HG03095 (cell line): ENCODE measurements around the gene UBE2E2.
"Not testable (repeated sequence)": the region's sequence is repeated elsewhere in the genome, so short reads cannot be mapped to it uniquely, and the experiment has no call there.

ENCODE experiments used
- ATAC-seq: cut with Tn5 transposase; IDR thresholded peaks from one replicate; pipeline ENCODE4 v1.9.1; 2021; ENCODE audit warnings: moderate library complexity; ENCODE audit not compliant: unreplicated experiment

The UBE2E2 gene

DNA sequence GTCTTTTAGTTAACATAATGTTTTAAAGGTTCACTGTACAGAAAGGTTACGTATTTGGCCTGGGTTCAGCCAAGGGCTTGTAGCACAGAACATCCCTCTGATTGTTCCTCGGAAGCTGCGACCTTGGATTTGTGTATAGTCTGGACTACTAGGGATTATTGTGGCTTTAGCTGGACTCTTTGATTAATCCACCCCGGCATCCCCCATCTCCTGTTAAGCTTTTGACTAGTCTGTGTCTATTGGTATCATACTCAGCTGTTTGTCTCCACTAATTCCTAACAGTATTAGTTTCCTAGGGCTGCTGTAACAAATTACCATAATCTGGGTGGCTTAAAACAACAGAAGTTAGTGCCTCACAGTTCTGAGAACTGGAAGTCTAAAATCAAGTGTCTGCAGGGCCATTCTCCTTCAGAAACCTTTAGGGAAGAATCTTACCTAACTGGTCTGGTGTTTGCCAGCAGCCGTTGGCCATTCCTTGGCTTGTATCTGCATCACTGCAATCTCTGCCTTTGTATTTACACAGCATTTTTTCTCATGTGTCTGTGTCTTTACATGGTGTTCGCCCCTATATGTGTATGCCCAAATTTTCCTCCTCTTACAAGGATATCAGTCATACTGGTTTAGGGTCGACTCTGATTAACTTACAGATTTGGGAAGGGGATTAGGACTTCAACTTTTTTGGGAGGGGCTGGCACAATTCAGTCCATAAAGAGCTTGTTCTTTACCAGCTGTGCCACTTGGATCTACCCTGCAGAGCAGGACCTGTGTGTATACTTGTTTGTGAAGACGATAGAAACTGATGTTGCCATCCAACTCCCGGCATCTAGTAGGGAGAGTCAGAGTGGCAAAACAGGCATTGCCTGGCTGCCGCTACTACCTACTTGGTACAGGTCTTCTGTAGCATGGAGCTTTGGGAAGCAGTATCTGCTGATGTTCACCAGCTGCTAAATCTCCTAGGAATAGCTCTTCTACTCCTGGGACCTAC, 117.8 kb downstream of the UBE2E2 start:
- ATAC-seq, result no peak

DNA sequence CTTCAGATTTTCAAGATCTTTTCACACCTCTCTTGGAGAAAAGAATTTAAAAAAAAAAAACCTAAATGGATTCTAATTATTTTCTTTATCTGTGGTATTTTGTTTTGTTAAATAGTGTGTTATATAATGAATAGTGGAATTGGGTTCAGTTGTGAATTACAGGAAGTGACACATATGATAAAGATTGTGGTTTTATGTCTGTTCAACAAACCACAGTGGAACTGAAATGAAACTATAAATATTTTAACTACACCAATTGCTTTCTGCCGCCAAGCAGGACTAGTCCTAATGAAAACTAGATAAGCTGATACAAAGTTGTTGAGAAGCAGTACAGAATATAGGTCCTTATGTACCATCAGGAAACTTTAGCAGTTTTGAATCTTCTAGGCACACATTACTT, 121.6 kb downstream of the UBE2E2 start:
- ATAC-seq, result peak; percentile 70

GRCh38 chr3:23325466-23326065, 122.4 kb downstream of the UBE2E2 start:
- ATAC-seq, result peak; percentile 57

DNA sequence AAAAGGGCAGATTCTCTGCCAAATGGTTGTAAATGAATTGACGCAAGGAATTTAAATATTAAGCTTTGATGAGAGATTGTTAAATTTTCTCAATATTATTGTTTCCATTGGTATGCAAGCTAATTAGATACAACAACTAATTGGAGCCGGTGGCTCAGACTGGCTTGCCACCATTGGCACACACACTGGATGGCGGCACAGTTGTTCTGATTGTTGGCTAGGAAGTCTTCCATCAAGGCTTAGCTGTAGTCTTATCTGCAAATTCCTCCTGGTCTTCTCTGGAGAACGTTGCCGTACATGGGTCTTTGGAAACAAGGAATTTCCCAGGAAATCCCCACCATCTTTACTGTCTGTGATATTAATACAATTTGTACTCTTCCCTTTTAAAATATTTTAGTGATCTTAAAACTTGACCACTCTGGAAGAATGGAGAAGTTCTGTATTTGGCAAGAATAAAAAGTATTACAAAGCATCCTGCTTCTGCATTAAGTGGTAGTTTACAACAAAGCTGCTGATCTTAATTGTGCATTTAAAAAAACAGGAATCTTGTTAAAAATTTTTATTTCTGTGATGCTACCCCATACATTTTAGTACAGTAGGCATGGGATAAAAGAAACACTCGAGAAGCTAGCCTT, 126.5 kb downstream of the UBE2E2 start:
- ATAC-seq, result no peak

- no peak for ATAC-seq
Measured at GRCh38 chr3:23330568-23330967, 127.4 kb downstream of the UBE2E2 start.

- ATAC-seq, result no peak
Measured at GRCh38 chr3:23331141-23331935, 128.2 kb downstream of the UBE2E2 start.

DNA sequence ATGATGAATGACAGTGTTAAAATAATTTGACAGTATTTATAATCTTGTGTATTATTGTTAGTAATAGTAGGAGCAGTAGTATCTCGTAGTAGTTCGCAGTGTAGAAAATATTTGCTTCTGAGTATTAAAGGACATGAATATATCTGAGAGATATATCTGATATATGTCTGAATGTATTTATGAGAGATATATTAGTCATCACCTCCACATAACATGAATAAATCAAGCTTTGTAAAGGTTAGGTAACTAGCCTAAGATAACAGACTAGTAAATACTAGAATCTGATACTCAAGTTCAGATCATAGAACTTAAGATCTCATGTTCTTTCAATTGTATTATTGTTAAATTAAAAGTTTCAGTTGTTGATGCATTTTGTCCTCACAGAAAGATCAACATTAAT, 130.5 kb downstream of the UBE2E2 start:
- no peak for ATAC-seq

- not testable (repeated sequence) for ATAC-seq
Measured at GRCh38 chr3:23336853-23337252, 133.7 kb downstream of the UBE2E2 start.

DNA sequence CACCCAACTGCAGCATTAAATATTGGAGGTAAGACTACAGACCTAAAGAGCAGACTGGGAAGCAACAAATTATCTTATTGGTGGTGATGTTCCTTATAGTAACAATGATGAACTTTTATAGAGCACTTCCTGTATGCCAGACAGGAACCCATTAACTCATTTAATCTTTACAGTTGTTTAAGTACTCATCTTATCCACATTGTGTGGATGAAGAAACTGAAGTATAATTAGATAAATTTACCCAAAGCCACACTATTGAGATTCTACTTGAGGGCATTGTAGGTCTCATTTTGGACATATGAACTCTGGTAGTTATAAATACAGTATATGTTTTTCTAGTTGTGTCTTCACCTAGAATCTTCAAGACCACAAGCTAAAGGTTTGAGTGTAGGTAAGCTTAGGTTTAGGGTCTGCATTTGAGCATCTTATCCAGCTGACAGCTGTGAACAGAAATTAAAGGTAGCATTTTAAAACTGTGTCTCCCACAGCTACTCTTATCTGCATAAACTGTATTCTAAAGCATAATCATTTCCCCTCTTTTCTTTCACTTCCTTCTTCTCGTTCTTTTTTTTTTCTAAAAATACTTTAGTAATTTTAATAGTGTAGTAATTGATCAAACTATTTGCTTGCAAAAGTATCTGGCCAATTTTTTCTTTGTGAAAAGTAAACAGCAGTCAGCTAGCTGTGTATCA, 138.2 kb downstream of the UBE2E2 start:
- ATAC-seq, result peak; percentile 80

- no peak for ATAC-seq
Measured at GRCh38 chr3:23342343-23342742, 139.2 kb downstream of the UBE2E2 start.

DNA sequence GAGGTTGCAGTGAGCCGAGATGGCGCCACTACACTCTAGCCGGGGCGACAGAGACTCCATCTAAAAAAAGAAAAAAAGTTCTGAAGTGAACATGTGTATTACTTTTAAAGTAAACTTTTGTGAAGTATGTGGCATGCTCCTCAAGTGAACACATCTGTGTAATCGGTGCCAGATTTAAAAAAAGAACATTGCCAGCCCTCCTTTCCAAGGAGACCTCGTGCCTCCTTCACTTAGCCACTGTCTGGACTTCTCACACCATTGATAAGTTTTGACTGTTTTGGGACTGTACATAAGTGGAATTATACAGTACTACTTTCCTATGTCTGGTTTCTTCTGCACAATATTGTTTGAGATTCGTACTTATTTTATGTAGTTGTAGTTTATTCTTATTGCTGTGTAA, 140.4 kb downstream of the UBE2E2 start:
- ATAC-seq, result no peak

- ATAC-seq, result no peak
Measured at GRCh38 chr3:23344886-23345285, 141.8 kb downstream of the UBE2E2 start.

- ATAC-seq, result not testable (repeated sequence)
Measured at GRCh38 chr3:23349444-23349843, 146.3 kb downstream of the UBE2E2 start.

- no peak for ATAC-seq
Measured at GRCh38 chr3:23356169-23356568, 153.0 kb downstream of the UBE2E2 start.

- no peak for ATAC-seq
Measured at GRCh38 chr3:23356923-23357322, 153.8 kb downstream of the UBE2E2 start.

GRCh38 chr3:23359116-23359515, 156.0 kb downstream of the UBE2E2 start:
- no peak for ATAC-seq

DNA sequence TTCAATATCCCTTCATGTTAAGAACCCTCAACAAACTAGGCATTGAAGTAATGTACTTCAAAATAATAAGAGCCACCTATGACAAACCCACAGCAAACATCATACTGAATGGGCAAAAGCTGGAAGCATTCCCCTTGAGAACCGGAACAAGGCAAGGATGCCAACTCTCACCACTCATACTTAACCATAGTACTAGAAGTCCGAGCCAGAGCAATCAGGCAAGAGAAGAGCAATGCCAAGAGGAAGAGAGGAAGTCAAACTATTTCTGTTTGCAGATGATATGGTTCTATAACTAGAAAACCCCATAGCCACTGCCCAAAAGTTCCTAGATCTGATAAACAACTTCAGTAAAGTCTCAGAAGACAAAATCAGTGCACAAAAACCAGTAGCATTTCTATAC, 161.9 kb downstream of the UBE2E2 start:
- no peak for ATAC-seq

DNA sequence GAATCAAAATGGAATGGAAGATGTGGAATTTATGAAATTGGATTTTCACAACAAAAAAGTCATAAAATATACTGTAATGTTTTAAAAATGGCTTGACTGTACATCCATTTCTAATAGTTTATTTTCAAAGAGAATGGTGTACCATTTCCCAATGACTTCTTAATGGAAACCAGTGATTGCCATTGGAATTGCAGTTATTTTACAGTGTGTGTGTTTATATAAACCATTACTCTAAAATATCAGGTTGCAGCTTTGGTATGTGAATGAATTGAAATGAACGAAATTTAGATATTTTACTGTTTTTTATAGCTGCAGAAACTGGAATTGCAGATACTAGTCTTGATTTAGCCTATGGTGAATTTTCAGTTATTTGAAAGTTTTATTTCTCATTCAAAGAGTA, 165.6 kb downstream of the UBE2E2 start:
- no peak for ATAC-seq

GRCh38 chr3:23372285-23372684, 169.2 kb downstream of the UBE2E2 start:
- no peak for ATAC-seq

- ATAC-seq, result no peak
Measured at GRCh38 chr3:23376516-23377248, 173.6 kb downstream of the UBE2E2 start.
